ENCODE results near the gene TBXAS1. TPM values are rescaled to one million over a fixed set of nuclear protein-coding genes. Genes with fewer than 3 reads are reported as not detected.
A peak's percentile ranks its signal among the peaks of the same experiment; 100 is the strongest.

TBXAS1 gene
- total RNA-seq, 4 donors from 2014 or later, result 6.2 to 23.0 (median 11.8) TPM

- peaks cover 0 to 5% (median 2%) of the 10 kb centered on the region in 3 donors for H3K4me1 ChIP-seq
- no peaks in the 10 kb centered on the region for H3K36me3 ChIP-seq
- no peak overlapping the region for H3K27ac ChIP-seq
- no peak for TF ChIP-seq POLR2A (IDR thresholded peaks at IDR 0.05)
- H3K4me3 ChIP-seq, result no peak overlapping the region
- no peaks in the 10 kb centered on the region for H3K27me3 ChIP-seq
- 80 to 92% methylated on average over 1 to 2 of the region's 2 CpGs for WGBS, 2 donors (ENCODE audit: low coverage in 1 of 2)
- ATAC-seq, result no peak
- H3K9me3 ChIP-seq, result no peaks in the 10 kb centered on the region
Observed at GRCh38 chr7:139848274-139848673, 19.2 kb downstream of the TBXAS1 start.

GRCh38 chr7:139850906-139851305 lies 21.8 kb downstream of the TBXAS1 start:
- H3K36me3 ChIP-seq, result no peaks in the 10 kb centered on the region
- H3K9me3 ChIP-seq, result no peaks in the 10 kb centered on the region
- no peak for TF ChIP-seq POLR2A (IDR thresholded peaks at IDR 0.05)
- TF ChIP-seq POLR2AphosphoS5 (IDR thresholded peaks at IDR 0.05), result no peak
- no peak for TF ChIP-seq EP300 (IDR thresholded peaks at IDR 0.05)
- no peak for TF ChIP-seq CTCF (IDR thresholded peaks at IDR 0.05)
- WGBS, 2 donors (ENCODE audit: low coverage in 1 of 2), result 50 to 85% methylated on average over 2 to 3 of the region's 3 CpGs
- no peaks in the 10 kb centered on the region for H3K27me3 ChIP-seq
- no peak overlapping the region for H3K4me3 ChIP-seq
- peaks cover 0 to 16% (median 4%) of the 10 kb centered on the region in 3 donors for H3K4me1 ChIP-seq
- H3K27ac ChIP-seq, result no peak overlapping the region
- ATAC-seq, result no peak

DNA sequence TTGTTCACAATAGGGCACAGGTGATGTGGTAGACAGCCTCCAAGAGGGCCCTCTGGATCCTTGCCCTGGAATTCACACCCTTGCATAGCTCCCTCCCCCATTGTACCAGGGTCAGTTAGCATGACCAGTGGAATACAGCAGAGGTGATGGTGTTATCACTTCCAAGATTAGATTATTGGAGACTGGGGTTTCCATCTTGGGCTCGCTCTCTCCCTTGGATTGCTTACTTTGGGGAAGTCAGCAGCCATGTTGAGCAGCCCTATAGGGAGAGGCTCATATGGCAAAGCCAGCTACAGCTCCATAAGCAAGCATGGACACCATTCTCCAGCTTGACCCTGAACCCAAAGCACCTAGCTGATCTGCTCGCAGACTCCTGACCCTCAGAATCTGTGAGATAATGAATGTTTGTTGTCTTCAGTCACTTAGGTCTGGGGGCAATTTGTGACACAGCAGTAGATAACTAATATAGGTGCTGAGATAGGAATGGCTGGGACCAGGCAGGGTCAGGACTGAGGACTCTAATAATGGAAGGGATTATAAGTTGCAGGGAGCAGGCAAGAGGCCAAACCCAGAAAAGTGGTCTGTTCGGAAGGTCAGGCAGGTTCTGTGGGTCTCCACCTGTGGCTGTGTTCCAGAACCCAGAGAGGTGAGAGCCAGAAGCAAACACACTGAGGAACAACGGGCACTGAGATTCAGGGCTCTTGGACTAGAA lies 22.9 kb downstream of the TBXAS1 start:
- WGBS, 2 donors (ENCODE audit: low coverage in 1 of 2), result 93 to 97% methylated on average over 2 to 3 of the region's 4 CpGs
- TF ChIP-seq CTCF (IDR thresholded peaks at IDR 0.05) (no peak), POLR2A (IDR thresholded peaks at IDR 0.05) (no peak), EP300 (IDR thresholded peaks at IDR 0.05) (no peak), POLR2AphosphoS5 (IDR thresholded peaks at IDR 0.05) (no peak)
- H3K4me1 ChIP-seq, result peaks cover 0 to 16% (median 4%) of the 10 kb centered on the region in 3 donors

GRCh38 chr7:139852482-139852845 lies 23.4 kb downstream of the TBXAS1 start:
- Histone ChIP-seq H3K27me3 (no peaks in the 10 kb centered on the region), H3K9me3 (no peaks in the 10 kb centered on the region), H3K27ac (no peak overlapping the region), H3K4me3 (no peak overlapping the region), H3K4me1 (peaks cover 0 to 16% (median 4%) of the 10 kb centered on the region in 3 donors), H3K36me3 (no peaks in the 10 kb centered on the region)
- 75 to 100% methylated on average over 1 of the region's 1 CpG for WGBS, 2 donors (ENCODE audit: low coverage in 1 of 2)
- no peak for ATAC-seq
- TF ChIP-seq EP300 (IDR thresholded peaks at IDR 0.05), result no peak
- no peak for TF ChIP-seq POLR2A (IDR thresholded peaks at IDR 0.05)
- no peak for TF ChIP-seq POLR2AphosphoS5 (IDR thresholded peaks at IDR 0.05)
- no peak for TF ChIP-seq CTCF (IDR thresholded peaks at IDR 0.05)

More for the DNA sequence above, 22.9 kb downstream of the TBXAS1 start:
- H3K27ac ChIP-seq, result no peak overlapping the region
- ATAC-seq, result no peak
- no peaks in the 10 kb centered on the region for H3K9me3 ChIP-seq
- no peaks in the 10 kb centered on the region for H3K27me3 ChIP-seq
- H3K4me3 ChIP-seq, result no peak overlapping the region
- no peaks in the 10 kb centered on the region for H3K36me3 ChIP-seq

GRCh38 chr7:139853506-139854123 lies 24.6 kb downstream of the TBXAS1 start:
- ATAC-seq, result peak; percentile 65
- no peak for TF ChIP-seq EP300 (IDR thresholded peaks at IDR 0.05)
- peak; percentile 29 for TF ChIP-seq POLR2AphosphoS5 (IDR thresholded peaks at IDR 0.05)
- no peaks in the 10 kb centered on the region for H3K36me3 ChIP-seq
- WGBS, 2 donors (ENCODE audit: low coverage in 1 of 2), result 46 to 60% methylated on average over 5 of the region's 5 CpGs
- peaks cover 0 to 16% (median 4%) of the 10 kb centered on the region in 3 donors for H3K4me1 ChIP-seq
- H3K4me3 ChIP-seq, result no peak overlapping the region
- H3K27me3 ChIP-seq, result no peaks in the 10 kb centered on the region
- H3K9me3 ChIP-seq, result no peaks in the 10 kb centered on the region
- peak overlapping the region in 3 of 4 donors; percentile 21 to 53 (median 37) for H3K27ac ChIP-seq

GRCh38 chr7:139854124-139854511 lies 25.1 kb downstream of the TBXAS1 start:
- H3K27me3 ChIP-seq, result no peaks in the 10 kb centered on the region
- peaks cover 0 to 16% (median 4%) of the 10 kb centered on the region in 3 donors for H3K4me1 ChIP-seq
- no peaks in the 10 kb centered on the region for H3K9me3 ChIP-seq
- peak overlapping the region in 2 of 4 donors; percentile 21 to 53 for H3K27ac ChIP-seq
- TF ChIP-seq EP300 (IDR thresholded peaks at IDR 0.05), result no peak
- TF ChIP-seq POLR2A (IDR thresholded peaks at IDR 0.05), result no peak
- peak; percentile 41 for TF ChIP-seq POLR2AphosphoS5 (IDR thresholded peaks at IDR 0.05)
- TF ChIP-seq CTCF (IDR thresholded peaks at IDR 0.05), result no peak
- no peaks in the 10 kb centered on the region for H3K36me3 ChIP-seq
- no peak overlapping the region for H3K4me3 ChIP-seq
- 74 to 85% methylated on average over 5 of the region's 5 CpGs for WGBS, 2 donors (ENCODE audit: low coverage in 1 of 2)
- peak; percentile 46 for ATAC-seq
